GM04503 (cell line): ENCODE data around the gene BCL10.
"Not testable (repeated sequence)": the region's sequence is repeated elsewhere in the genome, so short reads cannot be mapped to it uniquely, and the experiment has no call there.

ENCODE experiments used
- DNase-seq: peaks from one replicate; pipeline ENCODE4 v3.0.0-alpha.2; 2012; ENCODE audit warnings: low read depth

BCL10 gene

DNA sequence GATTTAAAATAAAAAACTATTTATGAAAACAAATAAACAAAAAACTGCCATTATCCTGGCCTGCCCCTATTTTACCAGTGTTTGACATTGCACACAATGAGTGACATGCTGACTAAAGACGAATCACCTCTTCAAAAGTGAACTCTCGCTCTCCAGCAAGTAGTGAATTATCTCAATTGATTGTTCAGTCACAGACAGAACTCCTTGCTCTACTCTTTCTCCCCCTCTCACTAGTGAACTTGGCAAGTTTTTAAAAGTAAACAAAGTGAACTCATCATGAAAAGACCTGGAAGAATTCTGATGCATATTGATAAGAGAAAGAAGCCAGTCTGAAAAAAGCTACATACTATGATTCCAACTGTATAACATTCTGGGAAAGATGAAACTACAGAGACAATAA, 12.3 kb downstream of the BCL10 start:
- DNase-seq = no peak

DNA sequence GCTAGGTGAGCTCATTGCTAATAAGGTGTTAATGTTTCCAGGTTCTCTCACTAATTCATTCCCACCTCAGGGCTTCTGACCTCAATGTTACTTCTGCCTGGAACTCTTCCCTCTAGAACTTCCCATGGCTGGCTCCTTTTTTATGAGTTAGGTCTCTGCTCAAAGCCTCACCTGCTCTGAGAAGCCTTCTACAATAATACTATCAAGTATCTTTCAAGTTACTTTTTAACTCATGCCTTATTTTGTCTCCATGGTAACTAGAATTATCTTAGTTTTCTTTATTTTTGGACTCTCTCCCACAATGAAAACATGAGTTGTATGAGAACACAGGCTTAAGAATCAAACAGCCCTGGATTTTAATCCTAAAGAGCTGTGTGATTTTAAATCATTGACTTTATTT, 13.4 kb downstream of the BCL10 start:
- no peak for DNase-seq

DNA sequence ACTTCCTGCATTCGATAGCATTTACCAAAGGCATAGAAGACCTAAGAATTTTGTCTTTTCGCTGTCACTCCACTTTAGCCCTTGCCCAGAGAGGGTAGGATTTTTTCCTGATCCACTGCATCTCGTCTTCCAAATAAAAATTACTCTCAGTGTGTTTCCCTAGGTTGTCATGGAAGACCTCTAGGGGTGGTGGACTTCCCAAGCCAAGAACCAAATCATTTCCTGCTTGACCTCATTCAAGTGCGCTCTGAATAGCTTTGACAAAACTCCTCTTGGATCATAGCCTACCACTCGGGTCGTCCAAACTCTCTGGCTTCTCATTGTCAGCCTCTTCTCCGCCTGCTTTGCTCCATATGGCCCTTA, 16.5 kb downstream of the BCL10 start:
- peak; percentile 60 for DNase-seq

DNA sequence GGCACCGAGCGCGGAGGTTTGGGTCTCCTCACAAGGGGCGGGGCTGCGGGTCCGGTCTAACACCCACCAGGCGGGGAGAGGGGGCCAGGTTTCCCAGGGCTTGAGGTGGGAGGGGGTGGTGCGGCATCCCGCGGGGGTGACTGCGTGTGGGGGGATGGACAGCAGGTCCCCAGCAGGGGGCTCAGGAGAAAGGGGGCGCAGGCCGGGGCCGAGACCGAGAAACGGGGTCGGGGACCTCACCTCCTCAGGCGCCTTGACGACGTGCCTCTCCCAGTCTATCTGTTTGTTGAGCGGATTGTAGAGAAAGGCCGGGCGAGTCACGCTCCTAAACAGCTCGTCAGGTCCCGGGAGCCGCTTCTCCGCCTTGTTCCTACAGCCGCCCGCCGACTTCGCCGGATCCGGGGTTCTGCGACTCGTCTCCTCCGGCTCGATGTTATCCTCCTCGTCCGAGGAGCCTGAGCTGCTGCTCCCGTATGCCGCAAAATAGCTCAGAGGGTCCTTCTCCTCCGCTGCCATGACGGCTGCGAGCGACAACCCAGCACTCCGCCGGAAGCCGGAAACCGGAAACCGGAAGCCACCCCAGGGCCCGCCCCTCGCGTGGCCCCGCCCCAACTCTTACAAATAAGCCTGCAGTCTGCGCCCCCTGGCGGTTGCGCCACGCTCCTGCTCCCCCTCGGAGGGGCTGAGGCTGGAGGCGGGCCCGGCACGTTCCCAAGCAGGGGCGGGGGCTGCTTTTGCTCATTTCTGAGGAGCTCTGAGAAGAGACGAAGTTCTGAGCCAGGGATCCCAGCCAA, 17.1 kb downstream of the BCL10 start, which contains the start of gene C1orf52:
Gene C1orf52 (minus strand): TSS at position 545 of the 794 bp plus-strand sequence. CDS start 29 bp downstream, at position 516.
- DNase-seq = peak; percentile 31

DNA sequence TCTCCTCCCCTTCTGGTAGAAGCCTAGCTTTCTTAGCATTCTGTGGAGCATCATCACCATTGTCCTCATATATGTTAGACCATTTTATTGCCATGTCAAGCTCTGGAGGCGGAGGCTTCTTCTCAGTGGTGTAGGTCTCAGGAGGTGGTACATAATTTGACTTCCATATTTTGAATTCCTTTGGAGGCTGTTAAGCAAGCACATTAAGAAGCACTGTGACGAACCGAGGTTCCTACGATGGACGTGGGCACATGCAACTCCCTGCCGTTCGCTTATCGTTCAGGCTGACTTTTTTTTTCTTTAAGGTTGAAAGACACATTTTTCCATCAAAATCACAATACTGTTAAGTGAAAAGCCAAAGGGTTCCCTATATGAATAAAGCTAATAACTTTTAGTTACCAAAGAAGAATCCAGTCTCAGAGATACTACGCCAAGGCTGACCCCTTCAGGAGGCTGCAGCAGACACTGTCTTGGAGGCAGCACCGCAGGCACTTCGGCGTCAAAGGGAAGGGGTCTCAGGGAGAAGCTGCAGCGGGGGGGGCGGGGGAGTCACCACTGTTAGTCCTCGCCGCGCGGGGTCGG, 17.8 kb downstream of the BCL10 start:
- no peak for DNase-seq

DNA sequence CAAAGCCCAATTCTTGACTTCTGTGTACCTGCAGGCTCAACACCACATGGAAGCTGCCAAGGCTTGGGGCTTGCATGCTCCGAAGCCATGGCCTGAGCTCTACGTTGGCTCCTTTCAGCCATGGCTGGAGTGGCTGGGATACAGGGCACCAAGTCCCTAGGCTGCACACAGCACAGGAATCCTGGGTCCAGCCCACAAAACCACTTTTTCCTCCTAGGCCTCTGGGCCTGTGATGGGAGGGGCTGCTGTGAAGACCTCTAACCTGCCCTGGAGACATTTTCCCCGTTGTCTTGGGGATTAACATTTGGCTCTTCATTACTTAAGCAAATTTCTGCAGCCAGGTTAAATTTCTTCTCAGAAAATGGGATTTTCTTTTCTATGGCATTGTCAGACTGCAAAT, 27.4 kb downstream of the BCL10 start:
- DNase-seq = not testable (repeated sequence)

DNA sequence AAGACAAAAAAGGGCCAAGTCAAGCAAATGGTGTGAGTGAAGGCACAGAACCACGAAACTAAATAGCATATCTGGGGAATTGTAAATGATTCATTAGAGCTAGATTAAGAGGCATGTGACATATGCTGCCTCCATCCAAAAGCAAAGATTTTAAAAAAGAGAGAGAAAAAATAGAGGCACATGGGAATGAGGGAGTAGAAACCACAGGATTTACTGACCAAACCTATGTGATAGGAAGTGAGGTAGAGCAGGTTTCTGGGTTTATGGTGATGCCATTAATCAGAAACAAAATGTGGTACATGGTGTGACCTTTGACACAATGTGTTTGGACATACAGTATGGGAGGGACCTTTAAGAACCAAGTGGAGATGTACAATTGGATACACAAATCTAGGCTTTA, 30.5 kb downstream of the BCL10 start:
- no peak for DNase-seq

DNA sequence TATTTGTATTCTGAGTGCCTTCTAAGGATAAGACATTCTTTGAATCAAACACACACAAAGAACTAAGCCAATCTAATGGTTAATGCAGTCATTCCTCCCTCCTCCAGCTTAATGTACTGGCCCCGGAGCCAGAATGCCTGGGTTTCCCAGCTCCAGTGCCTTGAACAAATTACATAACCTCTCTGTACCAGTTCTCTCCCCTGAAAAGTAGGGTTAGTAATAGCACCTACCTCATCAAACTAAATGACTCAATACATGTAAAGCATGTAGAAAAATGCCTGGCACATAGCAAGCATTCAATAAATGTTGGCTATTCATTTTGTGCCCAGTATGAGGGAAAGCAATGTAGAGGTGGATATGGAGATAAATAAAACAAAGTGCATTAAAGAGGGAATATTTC, 31.0 kb downstream of the BCL10 start:
- no peak for DNase-seq

DNA sequence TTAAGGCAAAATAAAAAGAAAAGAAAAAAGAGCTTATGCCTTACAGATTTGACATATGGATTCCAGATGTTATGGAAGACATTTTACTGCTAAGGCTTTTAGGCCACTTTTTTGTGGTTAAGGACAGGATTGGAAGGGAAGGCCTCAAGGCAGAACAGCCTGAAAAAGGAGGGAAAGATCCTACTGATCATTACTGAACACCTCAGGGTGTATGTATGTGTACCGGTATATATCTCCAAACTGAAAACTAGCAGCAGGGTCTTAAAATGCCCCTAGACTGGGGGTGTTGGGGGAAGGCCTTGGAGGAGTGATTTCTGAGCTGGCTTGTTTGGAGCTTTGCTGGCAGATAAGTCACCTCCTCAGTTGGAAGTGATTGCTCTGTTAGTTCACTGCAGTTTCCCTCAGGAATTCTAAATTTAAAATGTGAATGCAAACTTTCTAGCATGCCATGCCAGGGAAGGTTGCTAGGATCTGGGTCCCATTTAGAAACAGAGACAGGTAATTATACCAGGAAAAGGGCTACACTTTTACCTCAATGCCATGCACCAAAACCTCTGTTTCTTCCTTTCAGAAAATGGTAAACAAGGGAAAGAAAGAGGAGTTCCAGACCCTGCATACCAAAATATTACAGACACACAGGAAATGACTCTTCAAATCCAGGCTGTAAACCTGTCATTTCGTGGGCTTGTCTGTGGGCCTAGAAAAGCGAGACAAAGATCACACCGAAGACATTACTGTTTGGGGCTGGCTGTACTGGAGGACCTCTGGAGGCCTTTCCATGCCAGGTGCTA, 32.0 kb downstream of the BCL10 start:
- peak; percentile 73 for DNase-seq

DNA sequence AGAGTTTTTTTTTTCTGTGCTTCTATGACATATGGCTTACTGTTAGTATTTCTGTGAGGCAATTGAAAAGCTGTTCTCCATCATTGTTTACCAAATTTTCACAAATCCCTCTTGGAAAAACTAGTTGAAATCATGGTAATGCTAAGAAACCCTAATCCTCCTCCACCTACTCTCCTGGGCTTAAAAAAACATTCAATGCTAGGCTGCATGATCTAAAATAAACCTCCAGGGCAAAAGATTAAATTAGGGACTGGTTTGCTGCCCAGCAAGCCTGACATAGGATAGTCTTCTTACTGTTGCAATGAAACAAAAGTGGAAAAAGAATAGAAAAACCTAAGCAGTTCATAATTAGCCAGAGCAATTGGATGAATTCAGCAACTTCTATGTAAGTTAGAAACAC, 33.1 kb downstream of the BCL10 start:
- DNase-seq = no peak

DNA sequence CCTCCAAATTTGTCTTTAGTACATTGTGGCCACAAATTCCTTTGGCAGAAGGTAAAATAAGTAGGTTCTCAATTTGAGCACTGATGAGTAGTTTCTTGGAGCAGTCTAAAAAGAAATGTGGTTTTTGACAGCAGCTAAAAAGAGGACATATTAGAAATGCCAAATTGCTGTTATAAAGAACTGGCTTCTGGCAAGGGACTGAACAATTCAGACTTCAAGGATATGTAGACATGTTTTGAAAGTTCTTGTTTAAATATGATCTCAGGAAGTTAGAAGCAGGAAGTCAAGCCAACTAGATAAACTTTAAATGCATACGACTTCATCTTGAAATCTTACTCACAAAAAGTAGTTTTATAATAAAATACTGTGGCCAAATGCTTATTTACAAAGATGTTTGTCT, 35.8 kb downstream of the BCL10 start:
- DNase-seq = no peak

DNA sequence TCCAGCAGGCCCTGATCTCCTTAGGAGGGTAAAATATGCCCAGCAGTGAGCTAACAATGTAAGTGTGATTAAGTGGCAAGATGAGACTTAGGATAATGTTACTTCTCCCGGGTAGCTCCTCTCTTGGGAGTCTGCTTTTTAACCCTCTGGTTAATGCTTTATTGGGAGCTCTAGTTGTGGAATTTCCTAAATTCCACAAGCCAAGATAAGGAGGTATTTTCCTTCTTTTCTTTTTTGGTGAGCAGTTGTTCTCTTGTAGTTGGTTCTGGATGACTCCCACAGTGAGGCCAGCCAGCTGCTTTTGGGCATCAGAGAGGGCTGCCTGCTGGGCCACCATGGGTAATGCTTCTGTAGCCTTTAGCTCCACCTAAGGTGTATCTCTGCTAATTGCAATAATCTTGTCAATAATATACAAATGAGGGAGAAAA, 36.2 kb downstream of the BCL10 start:
- no peak for DNase-seq

DNA sequence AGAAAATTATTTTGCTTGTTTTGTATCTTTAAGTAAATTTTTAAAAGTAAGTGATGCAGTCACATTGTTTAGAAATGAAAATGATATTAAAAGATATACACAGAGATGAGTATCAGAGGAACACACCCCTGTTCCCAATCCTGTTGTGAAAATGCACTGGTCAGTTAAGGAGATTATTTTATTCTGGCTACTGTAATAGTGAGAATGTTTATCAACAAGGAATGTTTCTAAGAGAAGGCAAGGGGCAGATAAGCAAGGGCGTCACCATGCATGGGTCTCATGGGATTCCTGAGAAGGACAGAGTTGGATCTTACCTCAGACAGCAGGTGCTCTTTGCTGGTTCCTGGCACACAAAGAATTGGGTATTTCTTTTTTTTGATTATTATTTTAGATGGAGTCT, 38.8 kb downstream of the BCL10 start:
- DNase-seq = no peak

DNA sequence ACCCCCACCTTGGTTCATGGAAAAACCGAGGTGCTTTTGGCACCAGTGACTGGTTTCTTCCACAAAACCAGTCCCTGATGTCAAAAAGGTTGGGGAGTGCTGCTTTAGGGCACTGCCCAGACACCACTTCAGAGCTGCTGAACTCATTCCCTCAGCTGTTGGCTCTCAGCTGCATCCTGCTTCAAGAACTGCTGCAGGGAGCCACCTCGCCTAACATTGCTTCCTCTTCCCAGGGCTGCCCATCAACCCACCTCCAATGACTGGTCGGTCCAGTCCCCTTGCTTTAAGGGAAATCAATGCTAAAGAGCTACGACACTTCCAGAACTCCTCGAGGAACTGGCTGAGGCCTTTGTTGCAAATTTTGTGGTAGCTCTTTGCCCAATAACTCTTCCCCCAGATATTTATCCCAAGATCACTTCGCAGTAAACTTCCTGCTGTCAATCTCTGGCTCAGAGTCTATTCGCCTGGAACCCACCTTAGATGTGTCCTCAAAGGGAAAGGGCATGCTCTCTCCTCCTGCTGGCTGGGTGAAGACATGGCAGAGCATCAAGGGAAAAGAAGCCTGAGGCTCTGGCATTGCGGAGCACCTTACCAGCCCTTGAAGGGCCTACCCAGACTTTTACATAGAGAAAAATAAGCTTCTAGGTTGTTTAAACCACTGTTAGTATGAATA, 46.0 kb downstream of the BCL10 start:
- no peak for DNase-seq

DNA sequence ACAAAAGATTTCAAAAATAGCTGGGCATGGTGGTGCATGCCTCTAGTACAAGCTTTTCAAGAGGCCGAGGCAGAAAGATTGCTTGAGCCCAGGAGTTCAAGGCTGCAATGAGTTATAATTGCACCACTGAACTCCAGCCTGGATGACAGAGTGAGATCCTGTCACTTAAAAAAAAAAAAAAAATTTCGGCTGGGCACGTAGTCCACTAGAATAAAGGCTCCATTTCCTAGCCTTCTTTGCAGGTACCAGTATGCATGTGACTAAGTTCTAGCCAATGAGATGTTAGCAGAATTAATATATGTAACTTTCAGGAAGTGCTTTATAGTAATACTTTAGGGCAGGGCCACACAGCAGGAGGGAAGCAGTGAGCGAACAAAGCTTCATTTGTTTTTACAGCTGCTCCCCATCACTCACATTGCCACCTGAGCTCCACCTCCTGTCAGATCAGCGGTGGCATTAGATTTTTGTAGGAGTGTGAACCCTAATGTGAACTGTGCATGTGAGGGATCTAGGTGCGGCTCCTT, 46.8 kb downstream of the BCL10 start:
- no peak for DNase-seq

DNA sequence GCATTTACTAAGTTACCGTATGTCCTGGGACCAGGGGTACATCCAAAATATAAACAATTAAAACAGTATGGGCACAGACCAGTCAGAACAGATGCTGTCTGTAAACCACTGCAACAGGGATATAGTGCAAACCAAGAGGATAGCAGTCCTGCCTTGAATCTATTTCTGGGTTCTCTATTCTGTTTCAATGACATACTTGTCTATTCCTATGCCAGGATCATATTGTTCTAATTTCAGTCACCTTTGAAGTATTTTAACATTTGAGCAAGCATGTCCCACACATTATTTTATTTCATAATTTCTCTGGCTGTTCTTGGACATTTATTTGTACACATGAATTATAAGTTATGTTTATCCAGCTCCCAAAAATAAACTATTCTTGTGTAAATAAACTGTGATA, 47.5 kb downstream of the BCL10 start:
- no peak for DNase-seq

DNA sequence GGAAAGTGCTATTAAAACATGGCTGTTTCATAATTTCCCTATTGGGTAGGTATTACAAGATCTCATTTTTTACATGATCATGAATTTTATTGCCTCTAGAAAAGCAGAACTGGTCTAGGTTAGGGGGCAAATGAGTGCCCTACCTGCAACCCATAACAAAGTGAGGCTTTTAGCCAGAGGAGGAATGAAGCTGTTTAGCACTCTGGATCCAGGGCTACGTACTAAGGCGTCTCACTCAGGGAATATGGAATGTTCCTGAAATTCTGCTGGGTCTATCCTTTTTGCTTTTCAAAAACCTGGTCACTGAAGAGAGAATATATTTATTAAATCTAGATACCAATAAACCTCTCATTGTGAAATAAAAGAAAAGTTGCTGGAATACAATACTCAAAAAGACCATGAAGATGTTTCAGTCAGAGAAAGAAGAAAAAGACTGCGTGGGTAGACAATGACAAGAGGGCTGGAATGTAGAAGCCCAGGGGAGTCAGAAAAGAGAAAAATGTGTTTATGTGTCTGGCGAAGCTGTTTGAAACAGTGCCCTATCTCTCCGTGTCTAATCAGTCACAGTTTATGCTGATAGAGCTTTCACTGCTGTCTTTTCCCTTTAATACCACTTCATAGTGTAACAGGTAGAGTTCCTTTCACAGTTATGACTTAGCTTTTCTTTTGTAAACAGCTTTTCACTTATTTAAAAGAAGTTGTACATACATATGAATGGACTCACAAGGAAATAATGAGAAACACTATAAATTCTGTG, 50.6 kb downstream of the BCL10 start:
- no peak for DNase-seq

DNA sequence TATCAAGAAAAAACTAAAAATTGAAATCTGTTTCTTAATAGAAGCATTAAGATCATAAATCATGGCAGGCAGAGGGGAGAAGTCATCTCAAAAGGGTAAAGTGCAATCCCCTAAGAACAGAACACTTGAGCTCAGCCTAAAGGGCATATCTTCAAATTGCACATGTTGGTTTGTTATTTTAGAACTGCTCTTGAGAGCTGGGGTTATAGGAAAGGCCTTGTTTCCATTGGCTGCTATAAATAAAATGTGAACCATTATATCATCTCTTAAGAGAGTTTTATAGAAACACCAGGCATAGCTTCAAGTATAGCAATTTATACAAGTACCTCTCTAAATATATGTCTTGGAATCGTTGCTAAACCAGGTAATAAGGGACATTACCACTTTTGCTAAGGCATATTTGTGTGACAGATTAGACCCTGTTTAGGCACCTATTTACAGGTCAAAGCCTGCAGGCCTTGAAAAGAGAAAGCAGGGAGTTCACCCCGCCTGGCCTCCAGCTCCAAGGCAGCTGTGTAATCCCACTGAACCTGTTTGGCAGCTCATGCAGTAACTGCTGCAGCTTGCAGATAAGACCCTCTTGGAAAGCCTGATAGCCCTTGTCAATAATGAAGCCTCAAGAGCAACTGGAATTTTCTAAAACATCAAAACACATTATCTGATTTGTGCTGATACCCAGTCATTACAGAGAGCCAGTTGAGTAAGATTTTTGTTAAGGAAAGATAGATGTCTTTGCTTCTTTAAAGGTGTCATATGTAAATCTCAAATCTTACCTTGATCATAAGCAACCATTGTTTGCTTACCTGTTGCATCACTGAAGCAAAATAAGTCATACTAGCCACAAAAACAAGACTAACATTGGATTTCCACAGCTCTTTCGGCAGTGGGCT, 51.5 kb downstream of the BCL10 start:
- DNase-seq = no peak

DNA sequence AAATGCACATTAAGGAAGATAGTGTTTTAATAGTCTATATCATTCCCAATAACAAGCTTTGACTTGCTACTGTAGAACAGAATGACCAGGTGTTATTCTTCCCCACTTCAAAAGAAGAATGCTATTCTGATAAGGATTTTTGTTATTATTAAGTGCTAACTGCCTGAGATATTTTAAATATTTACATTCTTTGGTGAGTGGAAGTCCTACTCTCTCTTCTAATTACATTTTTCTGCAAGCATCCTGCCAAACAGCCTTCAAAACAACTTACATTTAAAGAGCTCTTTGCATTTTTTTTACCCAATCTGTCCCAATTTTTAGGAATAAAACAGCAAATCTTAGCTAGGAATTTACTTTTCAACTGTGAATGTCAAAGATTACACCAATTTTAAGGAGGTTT, 52.1 kb downstream of the BCL10 start:
- no peak for DNase-seq

DNA sequence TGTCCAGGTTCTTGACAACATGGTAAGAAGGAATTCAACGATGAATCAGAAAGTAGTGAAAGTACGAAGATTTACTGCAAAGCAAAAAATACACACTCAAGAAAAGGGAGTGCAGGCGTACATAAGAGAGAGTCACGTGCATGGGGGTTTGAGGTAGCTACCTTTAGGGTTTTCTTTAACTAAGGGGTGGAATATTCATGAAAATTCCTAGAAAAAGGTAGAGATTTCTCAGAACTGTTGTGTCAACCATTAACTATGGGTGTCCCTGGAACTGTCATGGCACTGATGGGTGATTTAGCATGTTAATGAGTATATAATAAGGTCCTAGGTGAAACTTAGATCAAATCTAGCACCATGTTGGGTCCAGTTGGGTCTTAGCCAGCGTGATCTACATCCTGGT, 53.1 kb downstream of the BCL10 start:
- no peak for DNase-seq
